CD4-positive, alpha-beta memory T cell (primary cell): ENCODE measurements around the gene RHOU. TPM values are rescaled to one million over a fixed set of nuclear protein-coding genes. Genes with fewer than 3 reads are reported as not detected.

Source experiments
- CTCF ChIA-PET: fragments of 350-600 bp; sonication (Branson Sonifier 250); formaldehyde crosslinking; loops from one replicate; lab custom pipeline; 2021; ENCODE audit warnings: inconsistent platforms; ENCODE audit not compliant: partially characterized antibody; lab: Charles Lee
- POLR2A ChIA-PET: fragments of 350-600 bp; sonication (Branson Sonifier 250); formaldehyde crosslinking; loops from one replicate; lab custom pipeline; 2021; ENCODE audit not compliant: partially characterized antibody; lab: Charles Lee
- DNase-seq, 5 donors: peaks; one replicate each; pipeline versions ENCODE4 v3.0.0 to v3.0.0-alpha.2; 2020 to 2022; ENCODE audit warnings: mixed read lengths in 1 of 5
- H3K27ac ChIP-seq: one replicate; pipeline ENCODE4 v1.7.0; 2013; ENCODE audit warnings: low read depth, low read length
- H3K27me3 ChIP-seq: 2 replicates; pipeline ENCODE4 v1.7.0; 2013; ENCODE audit warnings: mild to moderate bottlenecking, low read length, moderate library complexity; ENCODE audit not compliant: insufficient read depth
- H3K36me3 ChIP-seq: 2 replicates; pipeline ENCODE4 v1.7.0; 2013; ENCODE audit warnings: mild to moderate bottlenecking, low read length, moderate library complexity; ENCODE audit not compliant: insufficient read depth
- H3K4me1 ChIP-seq: 2 replicates; pipeline ENCODE4 v1.7.0; 2013; ENCODE audit warnings: mild to moderate bottlenecking, low read length, moderate library complexity; ENCODE audit not compliant: insufficient read depth
- H3K4me3 ChIP-seq, 2 donors: one replicate each; pipeline ENCODE4 v1.7.0; 2013; ENCODE audit warnings: low read length in 2 of 2, mild to moderate bottlenecking in 1 of 2
- H3K9me3 ChIP-seq, 2 donors: one replicate each; pipeline ENCODE4 v1.7.0; 2013; ENCODE audit warnings: low read length in 2 of 2, control low read depth in 1 of 2; ENCODE audit not compliant: control insufficient read depth in 1 of 2
- H3K27ac Mint-ChIP-seq, 7 donors: one replicate each; pipeline ENCODE4 v1.8.0; 2020 to 2021; ENCODE audit warnings: mixed read lengths in 7 of 7, mild to moderate bottlenecking in 6 of 7, inconsistent platforms in 3 of 7, moderate library complexity in 3 of 7
- H3K27me3 Mint-ChIP-seq, 2 donors: one replicate each; pipeline ENCODE4 v1.8.0; 2020 to 2021; ENCODE audit warnings: mixed read lengths in 2 of 2
- H3K36me3 Mint-ChIP-seq, 2 donors: one replicate each; pipeline ENCODE4 v1.8.0; 2020 to 2021; ENCODE audit warnings: mixed read lengths in 2 of 2, inconsistent platforms in 1 of 2, mild to moderate bottlenecking in 1 of 2
- H3K4me1 Mint-ChIP-seq, 4 donors: one replicate each; pipeline ENCODE4 v1.8.0; 2020 to 2021; ENCODE audit warnings: mixed read lengths in 4 of 4, mild to moderate bottlenecking in 1 of 4
- H3K4me3 Mint-ChIP-seq, 8 donors: one replicate each; pipeline ENCODE4 v1.8.0; 2020 to 2021; ENCODE audit warnings: mixed read lengths in 8 of 8, mild to moderate bottlenecking in 7 of 8, moderate library complexity in 6 of 8, inconsistent platforms in 3 of 8
- H3K9me3 Mint-ChIP-seq, 8 donors: one replicate each; pipeline ENCODE4 v1.8.0; 2020 to 2021; ENCODE audit warnings: mixed read lengths in 8 of 8, mild to moderate bottlenecking in 5 of 8, inconsistent platforms in 3 of 8, moderate library complexity in 1 of 8
- intact Hi-C: fragments of 100-400 bp; cut with micrococcal nuclease; formaldehyde crosslinking; loops from one replicate; pipeline ENCODE4 v1.15.1; 2023
- polyA plus RNA-seq, 2 donors: library from polyadenylated mRNA; unstranded; fragments of 300-500 nt; fragmentation: Illumina TruSeq; gene quantifications; one replicate each; pipeline ENCODE4 v1.2.3, GENCODE V29; 2021
- total RNA-seq, 2 experiments: library from RNA; stranded (reverse); gene quantifications; one replicate each; pipeline ENCODE4 v1.2.3, GENCODE V29; 2021

Gene RHOU
- total and polyA plus RNA-seq, 4 experiments from 2014 or later = 0.29 to 4.1 (median 2.0) TPM

DNA sequence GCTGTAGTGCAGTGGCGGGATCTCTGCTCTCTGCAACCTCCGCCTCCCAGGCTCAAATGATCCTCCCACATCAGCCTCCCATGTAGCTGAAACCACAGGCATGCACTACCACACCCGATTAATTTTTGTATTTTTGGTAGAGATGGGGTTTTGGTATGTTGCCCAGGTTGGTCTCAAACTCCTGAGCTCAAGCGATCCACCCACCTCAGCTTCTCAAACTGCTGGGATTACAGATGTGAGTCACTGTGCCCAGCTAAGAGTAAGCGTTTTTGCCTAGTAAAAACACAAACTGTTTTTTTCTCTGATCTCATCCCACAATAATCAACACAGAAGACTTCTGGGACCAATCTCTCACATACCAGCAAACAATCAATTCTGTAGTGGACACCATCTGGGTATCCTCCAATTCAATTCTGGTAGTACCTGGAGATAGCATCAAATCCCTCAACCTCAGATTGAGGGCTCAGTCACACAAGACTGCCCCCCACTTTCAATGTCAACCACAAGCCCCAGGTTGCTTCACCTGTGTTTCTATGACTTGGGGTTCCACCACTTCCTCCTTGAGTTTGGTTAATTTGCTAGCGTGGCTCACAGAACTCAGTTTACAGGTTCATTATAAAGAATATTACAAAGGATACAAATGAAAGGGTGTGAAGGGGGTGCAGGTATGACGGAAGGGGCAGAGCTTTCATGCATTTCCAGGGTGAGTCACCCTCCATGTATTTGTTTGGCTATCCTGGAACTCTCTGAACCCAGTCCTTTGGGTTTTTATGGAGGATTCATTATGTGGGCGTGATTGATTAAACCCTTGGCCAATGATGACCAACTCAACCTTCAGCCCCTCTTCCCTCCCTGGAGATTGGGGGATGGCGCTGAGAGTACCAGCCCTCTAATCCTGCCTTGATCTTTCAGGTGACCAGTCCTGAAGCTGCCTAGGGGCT, 40.0 kb upstream of the RHOU start:
- H3K36me3 ChIP-seq = no peaks in the 10 kb centered on the region
- no peaks in the 10 kb centered on the region for H3K9me3 ChIP-seq
- Mint-ChIP-seq H3K27ac (peak overlapping the region in 2 of 7 donors; percentile 2 to 21), H3K4me3 (no peak overlapping the region), H3K27me3 (no peaks in the 10 kb centered on the region), H3K4me1 (peaks cover 6 to 10% (median 9%) of the 10 kb centered on the region in 4 donors), H3K36me3 (no peaks in the 10 kb centered on the region), H3K9me3 (no peaks in the 10 kb centered on the region)
- DNase-seq = peak in 4 of 5 donors; percentile 4 to 22 (median 6)
- no peak overlapping the region for H3K27ac ChIP-seq
- peaks cover 9% of the 10 kb centered on the region for H3K4me1 ChIP-seq
- no peak overlapping the region for H3K4me3 ChIP-seq
- POLR2A ChIA-PET = no interaction called here
- CTCF ChIA-PET = interaction anchor here (5.1 kb wide), 1 partner anchor 560 kb away, joined by 39 read pairs; no protein-coding TSS in a partner anchor
- no peaks in the 10 kb centered on the region for H3K27me3 ChIP-seq
- intact Hi-C loops = no loop called here

DNA sequence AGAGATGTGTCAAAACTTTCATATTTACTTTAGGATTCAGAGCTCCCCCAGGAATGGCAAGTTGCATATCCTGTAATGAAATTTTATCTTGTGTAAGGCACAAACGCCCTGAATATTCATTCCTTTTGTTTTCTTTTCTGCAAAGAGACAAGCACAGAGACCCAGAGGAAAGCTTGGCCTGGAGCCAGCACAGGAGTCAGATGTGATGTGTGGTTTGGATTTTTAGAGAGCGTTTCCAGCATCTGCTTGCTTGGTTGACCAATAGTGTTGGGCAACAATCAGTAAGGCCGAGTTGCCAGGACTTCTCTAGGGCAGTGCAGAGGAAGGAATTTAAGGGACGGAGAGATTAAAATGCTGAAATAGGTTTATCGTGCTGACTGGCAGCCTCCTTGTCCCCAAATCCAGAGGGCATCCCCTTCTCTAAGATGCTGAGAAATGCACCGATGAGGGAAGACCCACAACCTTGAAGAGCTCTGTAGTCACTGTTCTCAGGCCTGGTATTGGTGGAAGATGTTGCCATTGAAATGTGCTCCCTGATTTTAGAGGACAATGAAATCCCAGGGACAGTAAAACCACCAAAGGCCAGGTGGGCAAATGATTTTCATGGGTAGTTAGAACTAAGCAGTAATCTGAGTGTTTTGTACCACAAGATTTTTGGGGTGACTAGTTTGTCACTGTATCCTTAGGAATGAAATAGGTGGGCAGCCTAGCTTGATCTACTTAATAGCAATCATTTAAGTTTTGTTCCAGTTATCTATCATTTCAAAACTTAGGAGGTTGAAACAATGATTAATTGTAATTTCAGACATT, 37.9 kb upstream of the RHOU start:
- Histone ChIP-seq H3K36me3 (no peaks in the 10 kb centered on the region), H3K4me1 (peaks cover 9% of the 10 kb centered on the region), H3K9me3 (no peaks in the 10 kb centered on the region), H3K4me3 (no peak overlapping the region), H3K27me3 (no peaks in the 10 kb centered on the region), H3K27ac (no peak overlapping the region)
- no peaks in the 10 kb centered on the region for H3K36me3 Mint-ChIP-seq
- DNase-seq = no peak
- intact Hi-C loops = no loop called here
- H3K27me3 Mint-ChIP-seq = peaks cover 0 to 2% of the 10 kb centered on the region in 2 donors
- ChIA-PET POLR2A (no interaction called here), CTCF (interaction anchor here (1.4 kb wide), 1 partner anchor 33 kb away, joined by 3 read pairs; no protein-coding TSS in a partner anchor)
- H3K9me3 Mint-ChIP-seq = peaks cover 0 to 4% (median 2%) of the 10 kb centered on the region in 8 donors
- no peak overlapping the region for H3K4me3 Mint-ChIP-seq
- H3K4me1 Mint-ChIP-seq = peaks cover 5 to 10% (median 8%) of the 10 kb centered on the region in 4 donors
- peak overlapping the region in 1 of 7 donors; percentile 43 for H3K27ac Mint-ChIP-seq

DNA sequence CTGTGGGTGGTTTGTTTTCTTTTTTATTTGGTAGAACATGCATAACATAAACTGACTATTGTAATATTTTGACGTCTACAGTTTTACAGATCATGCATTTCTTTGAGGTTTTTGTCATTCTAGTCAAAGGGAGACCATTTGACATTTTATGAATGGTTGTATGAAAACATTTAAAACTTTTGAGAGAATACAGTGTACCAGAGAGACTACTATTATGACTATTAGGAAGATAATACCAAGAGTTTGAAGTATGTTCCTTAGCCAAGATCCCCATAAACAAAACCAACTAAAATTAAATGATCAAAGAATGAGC, 37.3 kb upstream of the RHOU start:
- no peaks in the 10 kb centered on the region for H3K9me3 ChIP-seq
- ChIA-PET POLR2A (no interaction called here), CTCF (interaction anchor here (1.4 kb wide), 1 partner anchor 34 kb away, joined by 3 read pairs; no protein-coding TSS in a partner anchor)
- H3K36me3 Mint-ChIP-seq = peaks cover 0 to 3% of the 10 kb centered on the region in 2 donors
- no peaks in the 10 kb centered on the region for H3K36me3 ChIP-seq
- intact Hi-C loops = no loop called here
- no peak overlapping the region for H3K27ac ChIP-seq
- H3K9me3 Mint-ChIP-seq = peaks cover 0 to 9% (median 4%) of the 10 kb centered on the region in 8 donors
- no peak overlapping the region for H3K4me3 ChIP-seq
- H3K27me3 Mint-ChIP-seq = peaks cover 0 to 2% of the 10 kb centered on the region in 2 donors
- H3K4me1 Mint-ChIP-seq = peaks cover 5 to 10% (median 8%) of the 10 kb centered on the region in 4 donors
- H3K27ac Mint-ChIP-seq = no peak overlapping the region
- H3K27me3 ChIP-seq = no peaks in the 10 kb centered on the region
- H3K4me3 Mint-ChIP-seq = no peak overlapping the region
- peaks cover 9% of the 10 kb centered on the region for H3K4me1 ChIP-seq
- no peak for DNase-seq

DNA sequence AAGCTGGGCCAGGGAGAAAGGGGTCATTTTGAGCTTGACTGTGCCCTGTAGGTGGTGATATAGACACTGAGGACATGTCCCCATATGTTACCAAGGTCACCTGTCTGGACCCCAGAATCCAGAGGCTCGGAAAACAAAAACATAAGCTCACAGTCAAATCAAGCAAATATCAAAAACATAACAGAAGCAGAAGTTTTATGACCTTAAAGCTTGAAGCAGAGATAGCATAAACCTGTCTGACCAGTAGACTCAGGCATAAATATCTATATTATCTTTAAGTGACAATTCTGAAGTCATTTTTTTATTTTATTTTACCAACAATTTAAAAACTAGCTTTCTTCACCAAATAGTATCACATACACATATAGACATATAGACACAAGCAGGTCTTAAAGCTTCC, 32.8 kb upstream of the RHOU start:
- Mint-ChIP-seq H3K27me3 (peaks cover 0 to 2% of the 10 kb centered on the region in 2 donors), H3K4me3 (no peak overlapping the region), H3K4me1 (no peaks in the 10 kb centered on the region), H3K27ac (no peak overlapping the region), H3K9me3 (peaks cover 0 to 10% (median 4%) of the 10 kb centered on the region in 8 donors), H3K36me3 (peaks cover 0 to 3% of the 10 kb centered on the region in 2 donors)
- Histone ChIP-seq H3K9me3 (no peaks in the 10 kb centered on the region), H3K27ac (no peak overlapping the region), H3K4me1 (no peaks in the 10 kb centered on the region), H3K4me3 (no peak overlapping the region), H3K36me3 (no peaks in the 10 kb centered on the region), H3K27me3 (no peaks in the 10 kb centered on the region)
- intact Hi-C loops = no loop called here
- DNase-seq = no peak
- POLR2A ChIA-PET = no interaction called here
- CTCF ChIA-PET = interaction anchor here (0.6 to 3.9 kb wide), 5 partner anchors 9 to 553 kb away, joined by 3 to 14 read pairs (median 3); no protein-coding TSS in a partner anchor

- no peaks in the 10 kb centered on the region for H3K4me1 Mint-ChIP-seq
- peaks cover 2% of the 10 kb centered on the region in 2 donors for H3K27me3 Mint-ChIP-seq
Measured at GRCh38 chr1:228706305-228706704, 29.0 kb upstream of the RHOU start.

GRCh38 chr1:228717081-228717480, 18.2 kb upstream of the RHOU start:
- Mint-ChIP-seq H3K4me3 (no peak overlapping the region), H3K27me3 (peaks cover 0 to 1% of the 10 kb centered on the region in 2 donors), H3K36me3 (no peaks in the 10 kb centered on the region), H3K27ac (no peak overlapping the region), H3K9me3 (no peaks in the 10 kb centered on the region), H3K4me1 (no peaks in the 10 kb centered on the region)
- no peaks in the 10 kb centered on the region for H3K27me3 ChIP-seq
- no peaks in the 10 kb centered on the region for H3K4me1 ChIP-seq
- CTCF ChIA-PET = no interaction called here
- no peaks in the 10 kb centered on the region for H3K36me3 ChIP-seq
- POLR2A ChIA-PET = no interaction called here
- no peak for DNase-seq
- intact Hi-C loops = no loop called here
- no peak overlapping the region for H3K27ac ChIP-seq
- H3K9me3 ChIP-seq = no peaks in the 10 kb centered on the region
- no peak overlapping the region for H3K4me3 ChIP-seq

More at GRCh38 chr1:228706305-228706704, 29.0 kb upstream of the RHOU start:
- CTCF ChIA-PET = no interaction called here
- H3K9me3 Mint-ChIP-seq = peaks cover 0 to 10% (median 4%) of the 10 kb centered on the region in 8 donors
- no peaks in the 10 kb centered on the region for H3K4me1 ChIP-seq
- H3K9me3 ChIP-seq = no peaks in the 10 kb centered on the region
- peaks cover 0 to 3% of the 10 kb centered on the region in 2 donors for H3K36me3 Mint-ChIP-seq
- H3K4me3 Mint-ChIP-seq = no peak overlapping the region
- DNase-seq = no peak
- H3K4me3 ChIP-seq = no peak overlapping the region
- H3K36me3 ChIP-seq = no peaks in the 10 kb centered on the region
- POLR2A ChIA-PET = no interaction called here
- intact Hi-C loops = no loop called here
- H3K27ac Mint-ChIP-seq = no peak overlapping the region
- H3K27me3 ChIP-seq = no peaks in the 10 kb centered on the region
- H3K27ac ChIP-seq = no peak overlapping the region

GRCh38 chr1:228721407-228721806, 13.9 kb upstream of the RHOU start:
- Histone ChIP-seq H3K36me3 (no peaks in the 10 kb centered on the region), H3K9me3 (no peaks in the 10 kb centered on the region), H3K4me3 (no peak overlapping the region), H3K27me3 (no peaks in the 10 kb centered on the region), H3K4me1 (no peaks in the 10 kb centered on the region), H3K27ac (no peak overlapping the region)
- no peaks in the 10 kb centered on the region for H3K36me3 Mint-ChIP-seq
- no peak for DNase-seq
- CTCF ChIA-PET = interaction anchor here (1.1 kb wide), 1 partner anchor 534 kb away, joined by 3 read pairs; no protein-coding TSS in a partner anchor
- H3K27me3 Mint-ChIP-seq = peaks cover 5 to 6% of the 10 kb centered on the region in 2 donors
- H3K27ac Mint-ChIP-seq = no peak overlapping the region
- no peaks in the 10 kb centered on the region for H3K9me3 Mint-ChIP-seq
- H3K4me3 Mint-ChIP-seq = no peak overlapping the region
- no peaks in the 10 kb centered on the region for H3K4me1 Mint-ChIP-seq
- intact Hi-C loops = no loop called here
- POLR2A ChIA-PET = no interaction called here
